ENCODE results near the gene OR1I1. TPM values are rescaled to one million over a fixed set of nuclear protein-coding genes. Genes with fewer than 3 reads are reported as not detected.
"Not testable (repeated sequence)": the region's sequence is repeated elsewhere in the genome, so short reads cannot be mapped to it uniquely, and the experiment has no call there.

Gene OR1I1
- total RNA-seq, 1 experiment from 2014 or later: not detected

- Histone ChIP-seq H3K79me2 (ENCODE audit: low read length) (no peaks in the 10 kb centered on the region), H3K4me3 (ENCODE audit: low read length) (no peak overlapping the region), H2AFZ (ENCODE audit: low read length) (no peak overlapping the region), H3K9ac (ENCODE audit: low read length) (no peak overlapping the region), H3K4me1 (ENCODE audit: low read length) (no peaks in the 10 kb centered on the region), H3K4me2 (ENCODE audit: low read depth, low read length, poor library complexity, severe bottlenecking) (no peak overlapping the region), H3K9me3 (ENCODE audit: low read length) (no peaks in the 10 kb centered on the region), H3K27me3 (ENCODE audit: low read length) (0 out of 2 replicates have a peak, but pooled peaks cover 3% of the 10 kb centered on the region), H3K27ac (ENCODE audit: low read length) (no peak overlapping the region), H3K9me2 (replicated peaks; ENCODE audit: insufficient read depth, low read length) (no peaks in the 10 kb centered on the region), H3K36me3 (ENCODE audit: insufficient read depth, low read length) (no peaks in the 10 kb centered on the region), H4K20me1 (ENCODE audit: insufficient read depth, low read depth, low read length) (no peaks in the 10 kb centered on the region)
- no peak for DNase-seq
Measured at GRCh38 chr19:15048128-15048527, 33.9 kb upstream of the OR1I1 start.

- H3K4me3 ChIP-seq (ENCODE audit: low read length): no peak within 1 kb of the TSS
- no peak for DNase-seq
- no peak within 1 kb of the TSS for H3K4me2 ChIP-seq (ENCODE audit: low read depth, low read length, poor library complexity, severe bottlenecking)
- H2AFZ ChIP-seq (ENCODE audit: low read length): no peak within 1 kb of the TSS
- H3K27me3 ChIP-seq (ENCODE audit: low read length): 0 out of 2 replicates have a peak, but pooled peaks cover 3% of the 10 kb centered on the region
- H3K36me3 ChIP-seq (ENCODE audit: insufficient read depth, low read length): no peaks in the 10 kb centered on the region
- H3K9ac ChIP-seq (ENCODE audit: low read length): no peak within 1 kb of the TSS
- H4K20me1 ChIP-seq (ENCODE audit: insufficient read depth, low read depth, low read length): no peaks in the 10 kb centered on the region
- no peaks in the 10 kb centered on the region for H3K4me1 ChIP-seq (ENCODE audit: low read length)
- no peaks in the 10 kb centered on the region for H3K9me3 ChIP-seq (ENCODE audit: low read length)
- no peaks in the 10 kb centered on the region for H3K79me2 ChIP-seq (ENCODE audit: low read length)
- no peaks in the 10 kb centered on the region for H3K9me2 ChIP-seq (replicated peaks; ENCODE audit: insufficient read depth, low read length)
- H3K27ac ChIP-seq (ENCODE audit: low read length): no peak within 1 kb of the TSS
Measured at GRCh38 chr19:15048885-15049541, 33.0 kb upstream of the OR1I1 start, which contains the start of gene CASP14. Gene CASP14 (plus strand): TSS chr19:15049480. CDS start chr19:15052252, 2,772 bp downstream.

GRCh38 chr19:15050639-15051038 is 31.4 kb upstream of the OR1I1 start:
- no peaks in the 10 kb centered on the region for H3K79me2 ChIP-seq (ENCODE audit: low read length)
- H3K9me3 ChIP-seq (ENCODE audit: low read length): no peaks in the 10 kb centered on the region
- H3K9me2 ChIP-seq (replicated peaks; ENCODE audit: insufficient read depth, low read length): no peaks in the 10 kb centered on the region
- no peaks in the 10 kb centered on the region for H4K20me1 ChIP-seq (ENCODE audit: insufficient read depth, low read depth, low read length)
- H3K27me3 ChIP-seq (ENCODE audit: low read length): no peaks in the 10 kb centered on the region
- H2AFZ ChIP-seq (ENCODE audit: low read length): no peak overlapping the region
- H3K4me2 ChIP-seq (ENCODE audit: low read depth, low read length, poor library complexity, severe bottlenecking): no peak overlapping the region
- no peaks in the 10 kb centered on the region for H3K4me1 ChIP-seq (ENCODE audit: low read length)
- H3K9ac ChIP-seq (ENCODE audit: low read length): no peak overlapping the region
- H3K27ac ChIP-seq (ENCODE audit: low read length): no peak overlapping the region
- H3K36me3 ChIP-seq (ENCODE audit: insufficient read depth, low read length): no peaks in the 10 kb centered on the region
- no peak for DNase-seq
- H3K4me3 ChIP-seq (ENCODE audit: low read length): no peak overlapping the region

GRCh38 chr19:15062036-15062435 is 20.0 kb upstream of the OR1I1 start:
- no peak overlapping the region for H2AFZ ChIP-seq (ENCODE audit: low read length)
- no peak overlapping the region for H3K9ac ChIP-seq (ENCODE audit: low read length)
- H3K27me3 ChIP-seq (ENCODE audit: low read length): no peaks in the 10 kb centered on the region
- no peak overlapping the region for H3K4me2 ChIP-seq (ENCODE audit: low read depth, low read length, poor library complexity, severe bottlenecking)
- no peaks in the 10 kb centered on the region for H3K79me2 ChIP-seq (ENCODE audit: low read length)
- H3K27ac ChIP-seq (ENCODE audit: low read length): no peak overlapping the region
- no peak for DNase-seq
- no peaks in the 10 kb centered on the region for H4K20me1 ChIP-seq (ENCODE audit: insufficient read depth, low read depth, low read length)
- H3K9me3 ChIP-seq (ENCODE audit: low read length): no peaks in the 10 kb centered on the region
- no peaks in the 10 kb centered on the region for H3K36me3 ChIP-seq (ENCODE audit: insufficient read depth, low read length)
- H3K4me3 ChIP-seq (ENCODE audit: low read length): no peak overlapping the region
- H3K9me2 ChIP-seq (replicated peaks; ENCODE audit: insufficient read depth, low read length): no peaks in the 10 kb centered on the region
- H3K4me1 ChIP-seq (ENCODE audit: low read length): no peaks in the 10 kb centered on the region

- H3K79me2 ChIP-seq (ENCODE audit: low read length); DNase-seq; H3K27me3 ChIP-seq (ENCODE audit: low read length); H3K4me2 ChIP-seq (ENCODE audit: low read depth, low read length, poor library complexity, severe bottlenecking); H3K27ac ChIP-seq (ENCODE audit: low read length); H3K36me3 ChIP-seq (ENCODE audit: insufficient read depth, low read length); H4K20me1 ChIP-seq (ENCODE audit: insufficient read depth, low read depth, low read length); H3K9me2 ChIP-seq (replicated peaks; ENCODE audit: insufficient read depth, low read length); H3K9ac ChIP-seq (ENCODE audit: low read length); H3K4me3 ChIP-seq (ENCODE audit: low read length); H3K9me3 ChIP-seq (ENCODE audit: low read length); H2AFZ ChIP-seq (ENCODE audit: low read length); H3K4me1 ChIP-seq (ENCODE audit: low read length): not testable (repeated sequence)
Measured at GRCh38 chr19:15070386-15070785, 11.6 kb upstream of the OR1I1 start.

GRCh38 chr19:15072930-15073647 is 8.9 kb upstream of the OR1I1 start:
- H3K9me3 ChIP-seq (ENCODE audit: low read length): no peaks in the 10 kb centered on the region
- no peak overlapping the region for H3K4me3 ChIP-seq (ENCODE audit: low read length)
- no peak overlapping the region for H2AFZ ChIP-seq (ENCODE audit: low read length)
- no peak for DNase-seq
- no peak overlapping the region for H3K27ac ChIP-seq (ENCODE audit: low read length)
- H4K20me1 ChIP-seq (ENCODE audit: insufficient read depth, low read depth, low read length): no peaks in the 10 kb centered on the region
- H3K9me2 ChIP-seq (replicated peaks; ENCODE audit: insufficient read depth, low read length): no peaks in the 10 kb centered on the region
- no peak overlapping the region for H3K4me2 ChIP-seq (ENCODE audit: low read depth, low read length, poor library complexity, severe bottlenecking)
- no peaks in the 10 kb centered on the region for H3K36me3 ChIP-seq (ENCODE audit: insufficient read depth, low read length)
- H3K4me1 ChIP-seq (ENCODE audit: low read length): no peaks in the 10 kb centered on the region
- no peak overlapping the region for H3K9ac ChIP-seq (ENCODE audit: low read length)
- H3K27me3 ChIP-seq (ENCODE audit: low read length): no peaks in the 10 kb centered on the region
- no peaks in the 10 kb centered on the region for H3K79me2 ChIP-seq (ENCODE audit: low read length)

- H3K79me2 ChIP-seq (ENCODE audit: low read length): no peaks in the 10 kb centered on the region
- no peaks in the 10 kb centered on the region for H3K9me3 ChIP-seq (ENCODE audit: low read length)
- H3K4me3 ChIP-seq (ENCODE audit: low read length): no peak overlapping the region
- H3K4me1 ChIP-seq (ENCODE audit: low read length): no peaks in the 10 kb centered on the region
- no peaks in the 10 kb centered on the region for H3K9me2 ChIP-seq (replicated peaks; ENCODE audit: insufficient read depth, low read length)
- H3K36me3 ChIP-seq (ENCODE audit: insufficient read depth, low read length): no peaks in the 10 kb centered on the region
- no peak overlapping the region for H2AFZ ChIP-seq (ENCODE audit: low read length)
- no peak for DNase-seq
- no peak overlapping the region for H3K27ac ChIP-seq (ENCODE audit: low read length)
- no peaks in the 10 kb centered on the region for H3K27me3 ChIP-seq (ENCODE audit: low read length)
- H4K20me1 ChIP-seq (ENCODE audit: insufficient read depth, low read depth, low read length): no peaks in the 10 kb centered on the region
- no peak overlapping the region for H3K4me2 ChIP-seq (ENCODE audit: low read depth, low read length, poor library complexity, severe bottlenecking)
- no peak overlapping the region for H3K9ac ChIP-seq (ENCODE audit: low read length)
Measured at GRCh38 chr19:15074371-15074770, 7.6 kb upstream of the OR1I1 start.

- DNase-seq: no peak
- H4K20me1 ChIP-seq (ENCODE audit: insufficient read depth, low read depth, low read length): no peaks in the 10 kb centered on the region
Measured at GRCh38 chr19:15075806-15076205, 6.2 kb upstream of the OR1I1 start.

More at GRCh38 chr19:15075806-15076205, 6.2 kb upstream of the OR1I1 start:
- Histone ChIP-seq H3K4me1 (ENCODE audit: low read length) (no peaks in the 10 kb centered on the region), H3K4me2 (ENCODE audit: low read depth, low read length, poor library complexity, severe bottlenecking) (no peak overlapping the region), H3K27me3 (ENCODE audit: low read length) (no peaks in the 10 kb centered on the region), H3K9me3 (ENCODE audit: low read length) (no peaks in the 10 kb centered on the region), H2AFZ (ENCODE audit: low read length) (no peak overlapping the region), H3K27ac (ENCODE audit: low read length) (no peak overlapping the region), H3K79me2 (ENCODE audit: low read length) (no peaks in the 10 kb centered on the region), H3K36me3 (ENCODE audit: insufficient read depth, low read length) (no peaks in the 10 kb centered on the region), H3K4me3 (ENCODE audit: low read length) (no peak overlapping the region), H3K9ac (ENCODE audit: low read length) (no peak overlapping the region), H3K9me2 (replicated peaks; ENCODE audit: insufficient read depth, low read length) (no peaks in the 10 kb centered on the region)

All from Karpas-422 (cell line).